ENCODE measurements around the gene ARAP2. TPM values are rescaled to one million over a fixed set of nuclear protein-coding genes. Genes with fewer than 3 reads are reported as not detected.

ARAP2 gene
- total and polyA plus RNA-seq, 9 of the 15 experiments (the other 6 are each of a cell fraction or from before 2014, with no cell fraction given) = 0.03 to 0.35 (median 0.11) TPM; not detected in 4

GRCh38 chr4:36208893-36209473 is 35.3 kb downstream of the ARAP2 start:
- Histone ChIP-seq H4K20me1 (replicated peaks; ENCODE audit: control insufficient read depth, insufficient read depth, low read length) (no peaks in the 10 kb centered on the region), H3K27ac (ENCODE audit: extremely low read depth, low read depth, low read length) (no peak overlapping the region), H3K27me3 (ENCODE audit: control insufficient read depth in 2 of 2, insufficient read depth in 2 of 2, low read length in 2 of 2) (no peaks in the 10 kb centered on the region), H3K9ac (ENCODE audit: insufficient read depth in 1 of 2, low read depth in 2 of 2, low read length in 2 of 2) (no peak overlapping the region), H3K79me2 (ENCODE audit: control insufficient read depth, insufficient read depth, low read length) (no peaks in the 10 kb centered on the region), H2AFZ (ENCODE audit: low read depth, low read length) (no peak overlapping the region), H3K4me3 (no peak overlapping the region), H3K36me3 (ENCODE audit: control insufficient read depth, insufficient read depth, low read length) (no peaks in the 10 kb centered on the region), H3K9me3 (replicated peaks; ENCODE audit: control insufficient read depth, insufficient read depth, low read depth, low read length) (no peaks in the 10 kb centered on the region), H3K9me1 (ENCODE audit: control insufficient read depth, insufficient read depth, low read length) (no peaks in the 10 kb centered on the region), H3K4me2 (ENCODE audit: insufficient read depth, low read length) (no peak overlapping the region), H3K4me1 (replicated peaks in 1 of 2; ENCODE audit: control insufficient read depth in 2 of 2, insufficient read depth in 2 of 2, low read length in 2 of 2) (no peaks in the 10 kb centered on the region)
- in situ Hi-C loops (cut with MboI) (no loop called here), intact Hi-C loops (cut with micrococcal nuclease) (no loop called here)
- ATAC-seq = no peak
- no peak for DNase-seq (ENCODE audit: extremely low read depth in 1 of 4, low spot score in 3 of 4)
- CTCF ChIA-PET (ENCODE audit: low intra/inter-chr PET ratio) = no interaction called here
- TF ChIP-seq C11orf30 (IDR thresholded peaks at IDR 0.05; ENCODE audit: low read depth) (no peak), CHAMP1 (IDR thresholded peaks at IDR 0.05) (no peak), TCFL5 (CRISPR knock-in tag; conservative IDR thresholded peaks at IDR 0.05) (no peak), ZFX (CRISPR knock-in tag; IDR thresholded peaks at IDR 0.05) (no peak), RFX1 (IDR thresholded peaks at IDR 0.05) (no peak), STAT5A (IDR thresholded peaks at IDR 0.05; ENCODE audit: borderline replicate concordance, low read length) (no peak), ID3 (CRISPR knock-in tag; IDR thresholded peaks at IDR 0.05) (no peak), ID3 (tag; IDR thresholded peaks at IDR 0.05) (no peak), ZNF12 (CRISPR knock-in tag; IDR thresholded peaks at IDR 0.05) (no peak), NELFE (IDR thresholded peaks at IDR 0.05; ENCODE audit: insufficient read depth, insufficient read length) (no peak), MED1 (CRISPR knock-in tag; IDR thresholded peaks at IDR 0.05; ENCODE audit: borderline replicate concordance) (no peak), STAT5B (CRISPR knock-in tag; IDR thresholded peaks at IDR 0.05) (no peak), ZNF431 (CRISPR knock-in tag; IDR thresholded peaks at IDR 0.05) (no peak), ZNF583 (CRISPR knock-in tag; IDR thresholded peaks at IDR 0.05) (no peak), HNRNPUL1 (IDR thresholded peaks at IDR 0.05; ENCODE audit: low read length) (no peak), SRSF3 (IDR thresholded peaks at IDR 0.05; ENCODE audit: insufficient read depth, low read length) (no peak), CBX8 (IDR thresholded peaks at IDR 0.05; ENCODE audit: borderline replicate concordance, extremely low read depth, low read depth, low read length, poor library complexity, severe bottlenecking) (no peak), FOSL1 (tag; conservative IDR thresholded peaks at IDR 0.05) (no peak)
- TF ChIP-seq, protein P1, sequence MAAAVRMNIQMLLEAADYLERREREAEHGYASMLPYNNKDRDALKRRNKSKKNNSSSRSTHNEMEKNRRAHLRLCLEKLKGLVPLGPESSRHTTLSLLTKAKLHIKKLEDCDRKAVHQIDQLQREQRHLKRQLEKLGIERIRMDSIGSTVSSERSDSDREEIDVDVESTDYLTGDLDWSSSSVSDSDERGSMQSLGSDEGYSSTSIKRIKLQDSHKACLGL (CRISPR knock-in tag; IDR thresholded peaks at IDR 0.05; ENCODE audit: borderline replicate concordance, poor library complexity, severe bottlenecking) = no peak
- BruUV-seq (replicated peaks) = no TSS peak
- no peak for FAIRE-seq
- POLR2A ChIA-PET = no interaction called here
- WGBS (ENCODE audit: insufficient coverage, low coverage, missing lambda C conversion rate) = 3% methylated on average over 4 of the region's 4 CpGs
